ENCODE results near the gene FAM217B. TPM values are rescaled to one million over a fixed set of nuclear protein-coding genes. Genes with fewer than 3 reads are reported as not detected.

Gene FAM217B
- total and polyA plus RNA-seq, 2 of the 8 experiments (the other 6 are each of a cell fraction or from before 2014, with no cell fraction given): 5.4 to 28.5 TPM

GRCh38 chr20:59938696-59939051, 1.5 kb upstream of the FAM217B start:
- no peak overlapping the region for H4K91ac ChIP-seq (replicated peaks; ENCODE audit: insufficient read length, low read length)
- no peak overlapping the region for H2AK5ac ChIP-seq (ENCODE audit: low read depth, low read length)
- H3K27me3 ChIP-seq (replicated peaks in 1 of 4; ENCODE audit: control insufficient read depth in 3 of 4, extremely low read depth in 1 of 4, insufficient read depth in 3 of 4, low read length in 3 of 4): peaks cover 9 to 26% (median 20%) of the 10 kb centered on the region in 4 experiments
- no peak overlapping the region for H2BK12ac ChIP-seq (ENCODE audit: low read depth, low read length)
- no peak overlapping the region for H3K4ac ChIP-seq (replicated peaks; ENCODE audit: insufficient read length, low read depth, low read length)
- H2BK120ac ChIP-seq (replicated peaks; ENCODE audit: low read depth, low read length): no peak overlapping the region
- H3K4me3 ChIP-seq (ENCODE audit: extremely low read depth in 1 of 4, insufficient read depth in 2 of 4, low read depth in 3 of 4, low read length in 4 of 4): no peak overlapping the region
- no peak overlapping the region for H2BK15ac ChIP-seq (ENCODE audit: low read length)
- no peak overlapping the region for H3K4me2 ChIP-seq (ENCODE audit: insufficient read depth in 1 of 2, low read depth in 2 of 2, low read length in 2 of 2)
- no peaks in the 10 kb centered on the region for H3K79me1 ChIP-seq (ENCODE audit: low read depth, low read length)
- DNase-seq (ENCODE audit: low read depth in 1 of 2, low spot score in 2 of 2): no peak
- WGBS, 2 experiments (ENCODE audit: extremely low coverage in 1 of 2, insufficient coverage in 1 of 2, insufficient read length in 1 of 2, insufficient replicate concordance in 2 of 2, low coverage in 1 of 2, low lambda C conversion rate in 2 of 2, missing lambda C conversion rate in 1 of 2): 93% methylated on average over 7 of the region's 7 CpGs; no CpG with 5 or more reads in 1 of the 2 experiments
- no peak overlapping the region for H3K18ac ChIP-seq (ENCODE audit: extremely low read depth, low read length)
- no peak overlapping the region for H2AFZ ChIP-seq (ENCODE audit: low read length)
- TF ChIP-seq KDM5A (IDR thresholded peaks at IDR 0.05; ENCODE audit: low read length) (no peak), JUND (IDR thresholded peaks at IDR 0.05; ENCODE audit: low read length) (no peak), E2F6 (IDR thresholded peaks at IDR 0.05) (no peak)
- H3K4me1 ChIP-seq (replicated peaks in 1 of 4; ENCODE audit: control insufficient read depth in 3 of 4, insufficient read depth in 4 of 4, low read length in 3 of 4): peaks cover 0 to 4% (median 2%) of the 10 kb centered on the region in 4 experiments; a peak in 4 of 7 replicates
- no peak overlapping the region for H4K5ac ChIP-seq (ENCODE audit: insufficient read length, low read depth, low read length)
- ChIA-PET POLR2A (ENCODE audit: partially characterized antibody) (no interaction called here), CTCF (ENCODE audit: partially characterized antibody) (interaction anchor here (0.6 to 1.4 kb wide), 4 partner anchors 11 to 119 kb away, joined by 3 to 6 read pairs (median 4); no protein-coding TSS in a partner anchor)
- H3K23me2 ChIP-seq (ENCODE audit: low read depth, low read length): peaks cover 18% of the 10 kb centered on the region
- FAIRE-seq: no peak
- H3K79me2 ChIP-seq (ENCODE audit: control insufficient read depth in 1 of 2, insufficient read depth in 2 of 2, low read length in 2 of 2): peaks cover 0 to 5% of the 10 kb centered on the region in 2 experiments; a peak in 1 of 4 replicates
- no peak overlapping the region for H2BK20ac ChIP-seq (ENCODE audit: low read length)
- H4K20me1 ChIP-seq (replicated peaks in 1 of 2; ENCODE audit: control insufficient read depth in 1 of 2, insufficient read depth in 2 of 2, low read length in 2 of 2): peaks cover 0 to 7% of the 10 kb centered on the region in 2 experiments
- H3K56ac ChIP-seq (replicated peaks; ENCODE audit: insufficient read length, low read depth, low read length): no peak overlapping the region
- peaks cover 5 to 9% of the 10 kb centered on the region in 2 experiments; a peak in 3 of 4 replicates for H3K9me3 ChIP-seq (ENCODE audit: insufficient read depth in 2 of 2, low read depth in 1 of 2, low read length in 1 of 2)
- no peak overlapping the region for H4K8ac ChIP-seq (ENCODE audit: extremely low read depth, insufficient read depth, low read length)
- H3K23ac ChIP-seq (ENCODE audit: insufficient read length): no peak overlapping the region
- no peak overlapping the region for H3K14ac ChIP-seq (ENCODE audit: insufficient read length)
- H3K9ac ChIP-seq (replicated peaks in 1 of 4; ENCODE audit: extremely low read depth in 1 of 4, low read depth in 3 of 4, low read length in 3 of 4): no peak overlapping the region
- no peak overlapping the region for H2BK5ac ChIP-seq (ENCODE audit: low read depth, low read length)
- H3K36me3 ChIP-seq (ENCODE audit: control insufficient read depth in 2 of 4, insufficient read depth in 4 of 4, low read length in 3 of 4): peaks cover 0 to 7% (median 4%) of the 10 kb centered on the region in 4 experiments; a peak in 3 of 8 replicates
- no peak overlapping the region for H3K27ac ChIP-seq (ENCODE audit: low read depth, low read length)

All from H1 (cell line).